Measurements from ENCODE around the gene AP2M1. TPM values are rescaled to one million over a fixed set of nuclear protein-coding genes. Genes with fewer than 3 reads are reported as not detected.
A peak's percentile ranks its signal among the peaks of the same experiment; 100 is the strongest.

AP2M1 gene
- total RNA-seq, 1 experiment from 2014 or later = 194 TPM

DNA sequence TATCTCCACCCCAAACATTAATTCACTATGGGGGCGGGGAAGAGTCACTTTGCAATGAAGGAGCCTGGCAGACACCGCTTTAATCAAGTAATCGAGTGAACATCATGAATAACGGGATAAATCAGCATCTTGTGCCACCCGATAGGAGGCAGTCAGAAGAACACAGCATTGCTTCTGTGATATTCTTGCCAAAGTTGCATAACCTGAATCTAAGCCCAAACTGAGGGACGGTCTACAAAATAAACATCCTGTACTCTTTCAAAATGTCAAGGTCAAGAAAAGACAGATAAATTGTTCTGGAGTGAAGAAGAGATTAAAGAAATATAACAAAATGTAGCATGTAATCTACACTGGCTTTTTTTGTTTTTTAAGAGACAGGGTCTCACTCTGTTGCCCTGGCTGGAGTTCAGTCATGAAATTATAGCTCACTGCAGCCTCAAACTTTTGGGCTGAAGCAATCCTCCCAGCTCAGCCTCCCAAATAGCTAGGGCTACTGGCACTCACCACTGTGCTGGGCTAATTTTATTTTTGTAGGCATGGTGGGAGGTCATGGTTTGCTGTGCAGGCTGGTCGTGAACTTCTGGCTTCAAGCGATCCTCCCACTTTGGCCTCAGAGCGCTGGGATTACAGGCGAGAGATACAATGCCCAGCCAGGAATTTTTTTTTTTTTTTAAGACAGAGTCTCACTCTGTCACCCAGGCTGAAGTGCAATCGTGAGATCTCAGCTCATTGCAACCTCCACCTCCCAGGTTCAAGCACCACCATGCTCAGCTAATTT, 34.7 kb downstream of the AP2M1 start:
- H3K4me3 ChIP-seq = no peak overlapping the region
- no peaks in the 10 kb centered on the region for H3K27me3 ChIP-seq
- no peaks in the 10 kb centered on the region for H3K36me3 ChIP-seq
- DNase-seq = no peak
- H3K27ac ChIP-seq = no peak overlapping the region
- H3K4me1 ChIP-seq = no peaks in the 10 kb centered on the region
- no peaks in the 10 kb centered on the region for H3K9me3 ChIP-seq (replicated peaks)

DNA sequence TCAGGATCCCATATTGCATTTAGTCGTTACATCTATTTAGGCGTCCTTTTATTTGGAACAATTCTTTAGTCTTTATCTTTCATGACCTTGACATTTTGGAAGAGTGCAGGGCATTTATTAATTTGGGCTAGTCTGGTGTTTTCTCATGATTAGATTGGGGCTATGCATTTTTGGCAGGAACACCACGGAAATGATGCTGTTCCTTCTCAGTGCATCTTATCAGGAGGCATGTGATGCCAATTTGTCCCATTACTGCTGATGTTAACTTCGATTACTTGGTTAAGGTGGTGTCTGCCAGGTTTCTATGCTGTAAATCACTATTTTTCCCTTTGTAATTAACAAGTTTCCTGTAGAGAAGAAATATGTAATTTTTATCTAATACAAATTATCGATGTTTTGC, 36.6 kb downstream of the AP2M1 start:
- no peak for DNase-seq
- no peaks in the 10 kb centered on the region for H3K9me3 ChIP-seq (replicated peaks)
- no peaks in the 10 kb centered on the region for H3K27me3 ChIP-seq
- H3K36me3 ChIP-seq = no peaks in the 10 kb centered on the region
- H3K27ac ChIP-seq = no peak overlapping the region
- no peak overlapping the region for H3K4me3 ChIP-seq
- no peaks in the 10 kb centered on the region for H3K4me1 ChIP-seq

DNA sequence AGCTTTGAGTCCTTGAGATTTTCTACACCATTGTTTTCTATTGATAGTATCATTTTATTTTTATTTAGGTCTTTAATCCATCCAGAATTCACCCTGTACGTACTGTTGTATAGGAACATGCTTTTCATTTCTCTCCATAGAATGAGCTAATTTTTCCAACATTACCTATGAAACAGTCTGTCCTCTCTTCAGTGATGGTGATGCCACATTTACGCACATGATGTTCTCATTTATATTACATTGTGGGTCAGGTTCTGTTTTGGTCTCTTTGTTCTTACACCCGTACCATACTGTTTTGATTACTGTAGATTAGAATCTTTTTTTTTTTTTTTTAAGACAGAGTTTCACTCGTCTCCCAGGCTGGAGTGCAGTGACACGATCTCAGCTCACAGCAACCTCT, 37.1 kb downstream of the AP2M1 start:
- no peaks in the 10 kb centered on the region for H3K27me3 ChIP-seq
- no peaks in the 10 kb centered on the region for H3K36me3 ChIP-seq
- no peak overlapping the region for H3K4me3 ChIP-seq
- H3K4me1 ChIP-seq = no peaks in the 10 kb centered on the region
- H3K9me3 ChIP-seq (replicated peaks) = no peaks in the 10 kb centered on the region
- no peak for DNase-seq
- no peak overlapping the region for H3K27ac ChIP-seq

DNA sequence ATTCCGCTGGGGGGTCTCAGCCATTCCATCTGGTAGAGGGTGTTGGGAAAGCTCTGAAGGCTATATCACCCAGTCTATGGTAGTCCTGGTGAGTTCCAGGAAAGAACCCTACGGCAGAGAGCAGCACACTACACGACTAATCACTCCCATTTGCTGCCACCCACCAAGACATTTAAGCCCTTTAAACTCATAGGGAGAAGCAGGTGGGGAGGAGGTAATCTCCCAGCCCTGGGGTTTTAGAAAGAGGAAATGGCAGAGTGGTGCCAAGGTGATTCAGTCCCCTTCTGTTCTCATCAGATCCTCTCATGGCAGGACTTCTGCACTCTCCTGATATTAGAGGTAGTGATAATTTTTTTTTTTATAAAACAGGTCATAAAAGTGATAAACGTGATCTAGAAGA, 44.2 kb downstream of the AP2M1 start:
- Histone ChIP-seq H3K4me3 (no peak overlapping the region), H3K9me3 (replicated peaks) (no peaks in the 10 kb centered on the region), H3K4me1 (no peaks in the 10 kb centered on the region), H3K27me3 (no peaks in the 10 kb centered on the region), H3K36me3 (no peaks in the 10 kb centered on the region), H3K27ac (no peak overlapping the region)
- DNase-seq = peak in 1 of 2 experiments; percentile 29

DNA sequence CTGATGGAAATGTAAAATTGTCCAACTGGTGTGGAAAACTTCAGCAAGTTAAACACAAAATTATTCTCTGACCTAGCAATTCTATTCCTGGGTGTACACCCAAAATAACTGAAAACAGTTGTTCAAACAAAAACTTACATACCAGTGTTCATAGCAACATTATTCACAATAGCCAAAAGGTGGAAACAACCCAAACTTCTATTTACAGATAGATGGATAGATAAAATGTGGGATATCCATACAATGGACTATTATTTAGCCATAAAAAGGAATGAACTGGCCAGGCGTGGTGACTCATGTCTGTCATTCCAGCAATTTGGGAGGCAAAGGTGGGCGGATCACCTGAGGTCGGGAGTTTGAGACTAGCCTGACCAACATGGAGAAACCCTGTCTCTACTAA, 47.9 kb downstream of the AP2M1 start:
- Histone ChIP-seq H3K27me3 (no peaks in the 10 kb centered on the region), H3K4me3 (no peak overlapping the region), H3K9me3 (replicated peaks) (no peaks in the 10 kb centered on the region), H3K36me3 (no peaks in the 10 kb centered on the region), H3K27ac (no peak overlapping the region), H3K4me1 (no peaks in the 10 kb centered on the region)
- DNase-seq = no peak

DNA sequence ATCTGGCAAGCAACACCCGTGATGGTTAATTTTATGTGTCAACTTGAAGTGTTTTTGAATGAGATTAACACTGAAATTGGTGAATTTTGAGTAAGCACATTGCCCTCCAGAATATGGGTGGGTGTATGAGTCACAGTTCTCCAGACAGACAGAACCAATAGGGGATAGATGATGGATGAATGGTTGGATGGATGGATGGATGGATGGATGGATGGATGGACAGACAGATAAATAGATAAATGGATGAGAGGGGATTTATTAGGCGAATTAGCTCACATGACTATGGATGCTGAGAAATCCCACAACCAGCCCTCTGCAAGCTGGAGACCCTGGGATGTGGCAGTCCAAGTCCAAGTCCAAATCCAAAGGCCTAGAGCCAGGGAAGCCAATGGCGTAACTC, 49.3 kb downstream of the AP2M1 start:
- no peaks in the 10 kb centered on the region for H3K9me3 ChIP-seq (replicated peaks)
- H3K36me3 ChIP-seq = no peaks in the 10 kb centered on the region
- H3K4me1 ChIP-seq = no peaks in the 10 kb centered on the region
- no peak overlapping the region for H3K27ac ChIP-seq
- DNase-seq = no peak
- H3K27me3 ChIP-seq = 0 out of 2 replicates have a peak, but pooled peaks cover 4% of the 10 kb centered on the region
- no peak overlapping the region for H3K4me3 ChIP-seq

DNA sequence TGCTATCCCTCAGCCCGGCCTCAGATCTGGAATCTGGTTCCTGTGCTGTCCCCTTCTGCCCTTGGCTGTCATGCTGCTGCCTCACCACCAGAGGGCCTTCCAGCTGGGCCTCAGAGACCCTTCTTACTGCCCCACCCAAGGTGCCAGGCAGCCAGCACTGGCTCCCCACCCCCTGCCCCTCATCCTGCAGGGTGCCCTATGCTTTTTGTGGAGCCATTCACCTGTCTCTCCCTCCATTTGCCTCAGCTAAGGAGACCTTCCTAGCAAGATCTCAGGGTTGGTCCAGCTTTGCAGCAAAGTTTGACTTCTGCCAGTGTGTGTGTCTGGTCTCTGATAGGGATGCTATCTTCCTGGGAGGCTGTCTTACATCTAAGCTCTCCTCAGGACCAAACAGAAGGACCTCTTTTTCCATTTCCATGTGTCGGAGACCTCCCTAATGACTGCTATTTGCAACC, 52.9 kb downstream of the AP2M1 start:
- no peak overlapping the region for H3K4me3 ChIP-seq
- peaks cover 3% of the 10 kb centered on the region; the same call in 1 of the 2 replicates for H3K4me1 ChIP-seq
- H3K27ac ChIP-seq = no peak overlapping the region
- 0 out of 2 replicates have a peak, but pooled peaks cover 4% of the 10 kb centered on the region for H3K27me3 ChIP-seq
- DNase-seq = peak; percentile 40 to 70
- no peaks in the 10 kb centered on the region for H3K9me3 ChIP-seq (replicated peaks)
- no peaks in the 10 kb centered on the region for H3K36me3 ChIP-seq

DNA sequence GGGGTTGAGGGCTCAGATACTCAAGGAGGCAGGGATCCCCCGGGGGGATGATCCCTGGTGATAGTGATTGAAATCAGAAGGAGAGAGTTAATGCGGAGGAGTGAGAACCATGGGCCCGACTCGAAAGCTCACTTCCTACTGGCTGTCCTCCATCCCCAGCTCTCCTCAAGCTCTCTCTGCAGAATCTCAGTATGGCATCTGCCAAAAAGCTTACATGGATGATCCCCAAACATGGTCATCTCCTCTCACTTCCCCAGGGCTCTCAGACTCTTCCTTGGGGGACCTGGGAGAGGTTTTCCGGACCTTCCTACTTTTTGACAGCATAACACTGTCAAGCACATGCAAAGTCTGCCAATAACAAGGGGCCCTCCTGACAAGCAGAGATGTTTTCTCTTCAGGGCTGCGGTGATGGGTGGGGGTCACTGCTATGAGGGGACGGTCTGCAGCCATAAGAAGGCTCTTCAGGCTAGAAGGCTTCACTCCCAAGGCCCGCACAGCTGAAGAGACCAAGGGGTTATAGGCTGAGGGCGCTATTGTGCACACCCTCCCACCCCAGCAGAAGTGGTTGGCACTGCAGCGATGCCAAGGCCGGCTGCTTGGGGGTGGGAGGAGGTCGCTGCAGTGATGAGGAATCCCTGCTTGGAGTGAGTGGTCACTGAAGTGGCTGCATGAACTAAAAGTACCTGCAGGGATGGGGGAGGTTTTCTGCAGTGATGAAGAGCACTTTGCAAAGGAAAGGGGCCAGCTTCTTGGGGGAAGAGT, 53.9 kb downstream of the AP2M1 start:
- Histone ChIP-seq H3K27me3 (0 out of 2 replicates have a peak, but pooled peaks cover 4% of the 10 kb centered on the region), H3K36me3 (no peaks in the 10 kb centered on the region), H3K4me1 (peaks cover 4% of the 10 kb centered on the region; the same call in 1 of the 2 replicates), H3K4me3 (no peak overlapping the region), H3K27ac (no peak overlapping the region), H3K9me3 (replicated peaks) (no peaks in the 10 kb centered on the region)
- no peak for DNase-seq

DNA sequence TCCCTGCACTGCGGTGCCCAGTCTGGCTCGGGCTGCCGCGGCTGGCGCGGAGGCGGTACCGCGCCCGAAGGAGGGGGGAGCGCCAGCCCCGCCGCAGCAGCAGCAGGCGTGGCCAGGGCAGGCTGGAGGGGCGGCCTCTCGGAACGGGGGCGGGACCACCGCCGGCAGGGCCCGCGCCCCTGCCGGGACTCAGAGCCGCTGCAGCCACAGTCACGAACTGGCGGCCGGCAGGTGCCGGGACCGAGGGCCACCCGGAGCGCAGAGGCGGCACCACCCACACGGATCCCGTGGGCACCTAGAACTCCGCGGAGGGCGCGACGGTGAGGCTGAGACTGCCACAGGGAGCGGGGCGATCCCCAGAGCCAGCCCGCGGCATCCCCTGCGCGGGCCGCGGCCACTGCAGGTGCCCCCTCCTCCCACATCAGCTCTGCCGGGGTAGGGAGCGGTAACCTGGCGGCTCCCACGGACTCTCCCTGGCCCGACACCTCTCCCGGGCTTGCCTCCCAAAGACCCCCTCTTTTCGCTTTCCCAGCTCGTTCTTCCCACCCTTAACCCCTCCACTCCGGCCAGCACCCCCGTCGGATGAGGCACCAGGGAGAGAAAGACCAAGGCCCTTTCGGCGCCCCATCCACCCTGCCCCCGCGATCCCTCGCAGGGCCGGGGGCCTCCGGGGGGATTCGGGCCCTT, 54.9 kb downstream of the AP2M1 start, which contains the start of gene VWA5B2:
TSS of gene VWA5B2 (plus strand) at position 192 of the 687 bp plus-strand sequence. CDS start 944 bp downstream, outside the sequence.
- Histone ChIP-seq H3K4me1 (peaks cover 13% of the 10 kb centered on the region; the same call in 1 of the 2 replicates), H3K27ac (no peak within 1 kb of the TSS), H3K9me3 (replicated peaks) (no peaks in the 10 kb centered on the region), H3K4me3 (peak within 1 kb of the TSS; percentile 55), H3K27me3 (0 out of 2 replicates have a peak, but pooled peaks cover 4% of the 10 kb centered on the region), H3K36me3 (no peaks in the 10 kb centered on the region)
- peak; percentile 68 to 72 for DNase-seq

DNA sequence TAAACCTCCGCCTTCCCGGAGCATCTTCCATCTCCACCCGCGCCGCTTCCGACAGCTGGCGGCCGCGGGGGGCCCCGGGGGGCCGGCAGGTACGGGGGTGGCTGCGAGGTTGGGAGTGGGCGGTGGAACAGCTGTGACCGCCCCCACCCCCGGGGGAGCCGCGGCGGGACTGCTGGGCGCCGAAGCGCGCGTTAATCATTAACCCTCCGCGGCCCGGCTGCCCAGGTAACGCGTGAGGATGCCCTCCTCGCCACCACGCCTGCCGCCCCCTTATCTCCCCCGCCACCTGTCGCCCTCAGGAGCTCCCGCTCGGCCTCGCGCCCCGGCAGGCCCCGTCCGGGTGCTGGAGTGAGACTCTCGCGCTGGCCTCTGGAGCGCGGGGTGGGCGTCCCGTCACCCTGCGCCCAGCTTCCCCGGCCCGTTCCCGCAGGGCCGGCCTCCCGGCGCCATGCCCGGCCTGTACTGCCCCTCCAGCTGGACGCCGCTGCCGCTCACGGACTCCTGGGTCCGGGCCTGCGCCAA, 55.5 kb downstream of the AP2M1 start:
- Histone ChIP-seq H3K4me3 (peak overlapping the region; percentile 55), H3K27ac (no peak overlapping the region), H3K27me3 (0 out of 2 replicates have a peak, but pooled peaks cover 4% of the 10 kb centered on the region), H3K36me3 (no peaks in the 10 kb centered on the region), H3K4me1 (peaks cover 17% of the 10 kb centered on the region; the same call in 1 of the 2 replicates), H3K9me3 (replicated peaks) (no peaks in the 10 kb centered on the region)
- DNase-seq = peak in 1 of 2 experiments; percentile 25

DNA sequence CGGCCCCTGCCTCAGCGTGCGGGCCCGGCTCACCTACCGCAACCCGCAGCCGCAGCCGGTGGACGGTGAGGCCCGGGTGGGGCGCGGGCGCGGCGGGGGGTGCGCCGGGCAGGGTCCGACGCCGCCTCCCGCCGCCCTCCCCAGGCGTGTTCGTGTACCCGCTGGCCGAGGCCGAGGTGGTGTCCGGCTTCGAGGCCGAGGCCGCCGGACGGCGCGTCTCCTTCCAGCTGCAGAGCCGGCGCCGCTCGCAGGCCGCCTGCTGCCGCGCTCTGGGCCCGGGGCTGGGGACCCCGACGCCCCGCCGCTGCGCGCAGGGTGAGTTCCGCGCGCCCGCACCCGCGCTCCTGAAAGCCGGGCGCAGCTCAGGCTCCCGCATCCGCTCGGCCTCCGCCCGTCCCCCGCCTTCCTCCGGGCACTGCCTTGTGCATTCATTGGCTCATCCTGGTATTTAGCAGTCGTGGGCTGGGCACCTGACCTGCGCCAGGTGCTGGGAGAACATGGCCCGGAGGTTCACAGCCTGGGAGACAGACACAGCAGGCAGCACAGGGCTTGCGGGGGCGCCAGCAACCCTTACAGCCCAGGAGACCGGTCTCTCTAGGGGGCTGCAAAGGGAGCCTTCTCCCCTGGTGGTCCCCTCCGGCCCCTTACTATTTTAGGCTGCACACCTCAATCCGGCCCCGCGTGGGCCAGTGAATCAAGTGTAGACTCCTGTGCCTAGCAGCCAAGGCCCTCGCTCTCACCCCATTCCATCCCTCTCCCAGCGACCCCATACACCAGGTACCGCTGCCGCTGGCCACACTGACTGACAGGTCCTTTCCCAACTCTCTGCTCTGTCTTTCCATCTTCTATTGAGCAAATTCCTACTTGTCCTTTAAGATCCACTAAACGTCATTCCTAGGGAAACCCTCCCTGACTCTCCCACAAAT, 56.2 kb downstream of the AP2M1 start:
- Histone ChIP-seq H3K36me3 (no peaks in the 10 kb centered on the region), H3K9me3 (replicated peaks) (no peaks in the 10 kb centered on the region), H3K27me3 (0 out of 2 replicates have a peak, but pooled peaks cover 4% of the 10 kb centered on the region), H3K4me1 (peaks cover 17% of the 10 kb centered on the region; the same call in 1 of the 2 replicates), H3K27ac (no peak overlapping the region), H3K4me3 (no peak overlapping the region)
- DNase-seq = no peak

DNA sequence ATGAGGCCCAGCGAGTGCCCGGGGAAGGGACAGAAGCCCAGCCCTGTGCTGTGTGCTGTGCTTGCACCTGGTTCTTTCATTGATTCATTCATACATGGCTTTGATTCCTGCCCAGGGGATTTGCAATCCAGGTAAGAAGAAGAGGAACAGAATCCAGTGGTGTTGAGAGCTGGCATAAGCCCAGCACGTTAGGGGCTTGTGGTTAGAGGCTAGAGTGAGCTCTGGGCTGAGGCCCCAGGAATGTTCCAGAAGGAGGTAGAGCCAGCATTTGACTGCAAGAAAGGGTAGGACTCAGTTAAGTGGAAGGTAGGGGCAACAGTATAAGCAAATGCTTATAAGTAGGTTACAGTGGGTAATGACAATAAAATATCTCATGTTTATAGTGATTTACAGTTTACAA, 57.0 kb downstream of the AP2M1 start:
- peaks cover 17% of the 10 kb centered on the region for H3K4me1 ChIP-seq
- no peaks in the 10 kb centered on the region for H3K36me3 ChIP-seq
- 0 out of 2 replicates have a peak, but pooled peaks cover 4% of the 10 kb centered on the region for H3K27me3 ChIP-seq
- DNase-seq = no peak
- H3K9me3 ChIP-seq (replicated peaks) = no peaks in the 10 kb centered on the region
- no peak overlapping the region for H3K27ac ChIP-seq
- no peak overlapping the region for H3K4me3 ChIP-seq

DNA sequence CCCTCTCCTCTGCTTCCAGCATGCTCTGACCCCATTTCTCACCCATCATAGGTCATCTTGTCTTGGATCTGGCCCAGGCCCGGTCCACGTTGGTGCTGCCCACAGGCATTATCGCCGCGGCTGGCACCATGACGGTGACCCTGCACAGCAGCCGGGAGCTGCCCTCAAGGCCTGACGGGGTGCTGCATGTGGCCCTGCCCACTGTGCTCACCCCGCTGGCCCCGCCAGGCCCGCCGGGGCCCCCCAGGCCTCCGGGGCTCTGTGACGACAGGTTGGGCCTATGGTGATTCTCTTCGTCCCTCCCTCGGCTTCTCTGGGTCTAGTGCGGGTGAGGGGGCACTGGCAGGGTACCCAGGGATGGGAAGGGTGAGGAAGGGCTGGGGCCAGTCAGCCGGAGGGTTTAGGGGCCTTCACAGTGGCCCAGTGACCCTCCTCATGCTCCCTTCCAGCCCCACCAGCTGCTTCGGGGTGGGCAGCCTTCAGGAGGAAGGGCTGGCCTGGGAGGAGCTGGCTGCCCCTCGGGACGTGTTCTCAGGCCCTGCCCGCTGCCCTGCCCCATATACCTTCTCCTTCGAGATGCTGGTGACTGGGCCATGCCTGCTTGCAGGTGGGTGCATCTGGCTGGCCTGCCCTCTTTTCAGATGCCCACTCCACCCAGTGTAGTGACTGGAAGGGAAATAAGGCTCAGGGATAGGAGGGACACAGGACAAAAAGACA, 58.6 kb downstream of the AP2M1 start:
- no peak for DNase-seq
- H3K9me3 ChIP-seq (replicated peaks) = no peaks in the 10 kb centered on the region
- no peak overlapping the region for H3K4me3 ChIP-seq
- H3K36me3 ChIP-seq = no peaks in the 10 kb centered on the region
- no peak overlapping the region for H3K27ac ChIP-seq
- 0 out of 2 replicates have a peak, but pooled peaks cover 4% of the 10 kb centered on the region for H3K27me3 ChIP-seq
- H3K4me1 ChIP-seq = peaks cover 17% of the 10 kb centered on the region
